Measurements from ENCODE around the gene XPR1.

Gene XPR1

DNA sequence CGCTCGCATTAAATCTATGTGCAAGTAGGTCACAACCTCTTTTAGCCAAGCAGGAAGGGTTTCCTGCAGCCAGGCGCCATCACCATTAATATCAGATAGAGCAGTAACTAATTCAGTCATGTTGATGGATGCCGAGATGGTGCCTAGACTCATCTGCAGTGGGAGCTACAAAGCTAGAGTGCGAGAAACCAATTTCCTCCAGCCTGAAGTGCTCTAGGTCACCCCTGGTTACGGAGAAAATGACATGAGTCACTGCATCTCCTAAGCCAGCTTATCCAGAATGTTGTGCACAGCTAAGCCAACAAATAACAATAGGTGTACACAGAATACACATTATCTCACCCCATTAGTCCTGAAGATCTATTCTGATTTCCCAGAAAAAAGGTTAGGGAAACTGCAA lies 37.1 kb upstream of the XPR1 start:
- DNase-seq (ENCODE audit: low read depth in 2 of 2) = peak in 1 of 2 donors; percentile 47
- H3K4me3 ChIP-seq (replicated peaks in 1 of 2; ENCODE audit: low read depth in 2 of 2, low read length in 2 of 2) = no peak overlapping the region
- TF ChIP-seq, protein P1, sequence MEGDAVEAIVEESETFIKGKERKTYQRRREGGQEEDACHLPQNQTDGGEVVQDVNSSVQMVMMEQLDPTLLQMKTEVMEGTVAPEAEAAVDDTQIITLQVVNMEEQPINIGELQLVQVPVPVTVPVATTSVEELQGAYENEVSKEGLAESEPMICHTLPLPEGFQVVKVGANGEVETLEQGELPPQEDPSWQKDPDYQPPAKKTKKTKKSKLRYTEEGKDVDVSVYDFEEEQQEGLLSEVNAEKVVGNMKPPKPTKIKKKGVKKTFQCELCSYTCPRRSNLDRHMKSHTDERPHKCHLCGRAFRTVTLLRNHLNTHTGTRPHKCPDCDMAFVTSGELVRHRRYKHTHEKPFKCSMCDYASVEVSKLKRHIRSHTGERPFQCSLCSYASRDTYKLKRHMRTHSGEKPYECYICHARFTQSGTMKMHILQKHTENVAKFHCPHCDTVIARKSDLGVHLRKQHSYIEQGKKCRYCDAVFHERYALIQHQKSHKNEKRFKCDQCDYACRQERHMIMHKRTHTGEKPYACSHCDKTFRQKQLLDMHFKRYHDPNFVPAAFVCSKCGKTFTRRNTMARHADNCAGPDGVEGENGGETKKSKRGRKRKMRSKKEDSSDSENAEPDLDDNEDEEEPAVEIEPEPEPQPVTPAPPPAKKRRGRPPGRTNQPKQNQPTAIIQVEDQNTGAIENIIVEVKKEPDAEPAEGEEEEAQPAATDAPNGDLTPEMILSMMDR (IDR thresholded peaks at IDR 0.05; ENCODE audit: low read depth, low read length) = no peak

- TF ChIP-seq, protein P1 (IDR thresholded peaks at IDR 0.05; ENCODE audit: low read depth, low read length) = no peak
- no peak for DNase-seq (ENCODE audit: low read depth in 2 of 2)
- H3K4me3 ChIP-seq (replicated peaks in 1 of 2; ENCODE audit: low read depth in 2 of 2, low read length in 2 of 2) = no peak overlapping the region
Observed at GRCh38 chr1:180595966-180596365, 35.9 kb upstream of the XPR1 start.

DNA sequence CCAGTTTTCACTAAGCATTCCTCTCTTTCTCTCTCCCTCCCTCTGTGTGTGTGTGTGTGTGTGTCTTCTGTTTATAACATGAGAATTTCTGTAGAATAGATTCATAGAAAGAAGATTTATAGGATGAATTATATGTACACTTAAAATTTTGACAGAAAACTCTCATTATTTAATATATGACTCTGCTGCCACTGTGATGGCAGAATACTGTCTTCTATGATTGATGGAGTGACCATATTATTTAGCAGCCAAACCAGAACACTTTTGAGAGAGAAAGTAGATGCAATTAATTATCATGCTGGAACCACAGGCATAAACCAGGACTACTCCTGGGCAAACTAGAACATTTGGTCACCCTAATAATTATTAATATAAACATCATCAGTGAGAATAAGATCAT lies 34.3 kb upstream of the XPR1 start:
- H3K4me3 ChIP-seq (replicated peaks in 1 of 2; ENCODE audit: low read depth in 2 of 2, low read length in 2 of 2) = no peak overlapping the region
- DNase-seq (ENCODE audit: low read depth in 2 of 2) = no peak
- TF ChIP-seq, protein P1 (IDR thresholded peaks at IDR 0.05; ENCODE audit: low read depth, low read length) = no peak

DNA sequence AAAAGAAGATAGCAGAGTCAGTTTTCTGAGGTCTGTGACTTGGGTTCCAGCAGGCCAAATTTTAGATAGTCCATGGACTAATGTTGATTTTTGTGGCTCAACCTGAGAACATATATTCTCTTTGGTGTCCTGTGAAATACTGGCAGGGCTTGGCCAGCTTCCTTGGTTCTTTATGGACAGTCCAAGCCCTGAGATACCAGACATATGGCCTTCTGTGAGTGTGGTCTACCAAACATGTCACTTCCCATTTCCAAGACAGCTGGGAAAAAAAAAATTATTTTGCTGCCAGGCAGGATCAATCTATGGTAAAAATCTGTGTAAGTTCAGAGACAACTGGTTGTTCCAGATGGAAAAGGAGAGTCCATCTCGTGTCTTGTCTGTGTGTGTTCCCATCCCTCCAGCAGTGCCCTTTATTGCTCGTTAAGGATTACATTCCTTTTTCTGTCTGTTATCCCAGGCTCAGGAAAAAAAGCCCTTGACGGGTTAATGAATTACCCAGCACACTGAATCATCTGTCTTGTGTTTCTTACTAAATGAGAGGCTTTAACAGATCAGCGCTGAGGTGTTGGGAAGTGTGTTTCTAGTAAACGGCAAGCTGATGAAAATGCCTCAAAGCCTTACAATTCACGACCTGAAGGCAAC lies 33.4 kb upstream of the XPR1 start:
- H3K4me3 ChIP-seq (replicated peaks in 1 of 2; ENCODE audit: low read depth in 2 of 2, low read length in 2 of 2) = no peak overlapping the region
- TF ChIP-seq, protein P1 (IDR thresholded peaks at IDR 0.05; ENCODE audit: low read depth, low read length) = no peak
- no peak for DNase-seq (ENCODE audit: low read depth in 2 of 2)

DNA sequence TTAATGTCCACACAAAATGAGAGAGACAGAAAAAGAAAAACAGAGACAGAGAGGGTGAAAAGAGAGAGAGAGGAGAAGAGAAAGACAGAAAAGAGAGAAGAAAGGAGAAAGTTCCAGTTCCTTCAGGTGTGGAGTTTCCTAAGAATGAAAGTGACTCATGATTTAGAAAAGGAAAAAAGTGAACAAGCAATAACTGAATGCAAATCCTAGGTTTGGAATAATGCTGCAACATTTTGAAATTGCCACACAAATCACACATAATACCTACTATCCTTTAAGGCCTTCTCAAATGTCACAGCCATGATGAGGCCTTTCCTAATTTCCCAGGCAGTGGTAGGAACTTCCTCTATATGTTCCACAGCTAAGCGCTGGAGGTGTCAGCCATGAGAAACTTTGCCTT lies 31.5 kb upstream of the XPR1 start:
- no peak overlapping the region for H3K4me3 ChIP-seq (replicated peaks in 1 of 2; ENCODE audit: low read depth in 2 of 2, low read length in 2 of 2)
- TF ChIP-seq, protein P1 (IDR thresholded peaks at IDR 0.05; ENCODE audit: low read depth, low read length) = no peak
- no peak for DNase-seq (ENCODE audit: low read depth in 2 of 2)

DNA sequence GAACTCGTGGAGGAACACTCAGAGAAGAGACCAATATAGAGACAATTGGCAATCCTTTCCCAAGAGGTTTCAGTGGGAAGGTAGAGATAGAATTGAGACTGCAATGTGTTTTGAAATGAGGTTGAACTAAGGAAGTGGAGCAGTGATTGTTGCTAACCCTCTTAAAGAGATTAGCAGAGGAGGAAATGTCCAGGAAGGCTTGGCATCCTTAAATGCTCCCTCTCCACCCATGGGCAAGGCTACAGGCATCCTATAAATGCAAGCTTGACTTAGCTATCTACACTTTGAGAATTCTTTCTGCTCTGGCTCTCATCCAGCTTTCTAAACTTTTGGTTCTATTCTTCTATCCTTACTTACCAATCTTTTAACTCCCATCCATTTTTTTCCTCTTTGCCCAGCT lies 30.3 kb upstream of the XPR1 start:
- H3K4me3 ChIP-seq (replicated peaks in 1 of 2; ENCODE audit: low read depth in 2 of 2, low read length in 2 of 2) = no peak overlapping the region
- TF ChIP-seq, protein P1 (IDR thresholded peaks at IDR 0.05; ENCODE audit: low read depth, low read length) = no peak
- DNase-seq (ENCODE audit: low read depth in 2 of 2) = peak in 1 of 2 donors; percentile 12

Data from cardiac fibroblast (primary cell).